ENCODE results near the gene ADAMTSL5. TPM values are rescaled to one million over a fixed set of nuclear protein-coding genes. Genes with fewer than 3 reads are reported as not detected.

Gene ADAMTSL5
- total and polyA plus RNA-seq, 8 donors: 1.1 to 29.5 (median 1.8) TPM; not detected in 2

DNA sequence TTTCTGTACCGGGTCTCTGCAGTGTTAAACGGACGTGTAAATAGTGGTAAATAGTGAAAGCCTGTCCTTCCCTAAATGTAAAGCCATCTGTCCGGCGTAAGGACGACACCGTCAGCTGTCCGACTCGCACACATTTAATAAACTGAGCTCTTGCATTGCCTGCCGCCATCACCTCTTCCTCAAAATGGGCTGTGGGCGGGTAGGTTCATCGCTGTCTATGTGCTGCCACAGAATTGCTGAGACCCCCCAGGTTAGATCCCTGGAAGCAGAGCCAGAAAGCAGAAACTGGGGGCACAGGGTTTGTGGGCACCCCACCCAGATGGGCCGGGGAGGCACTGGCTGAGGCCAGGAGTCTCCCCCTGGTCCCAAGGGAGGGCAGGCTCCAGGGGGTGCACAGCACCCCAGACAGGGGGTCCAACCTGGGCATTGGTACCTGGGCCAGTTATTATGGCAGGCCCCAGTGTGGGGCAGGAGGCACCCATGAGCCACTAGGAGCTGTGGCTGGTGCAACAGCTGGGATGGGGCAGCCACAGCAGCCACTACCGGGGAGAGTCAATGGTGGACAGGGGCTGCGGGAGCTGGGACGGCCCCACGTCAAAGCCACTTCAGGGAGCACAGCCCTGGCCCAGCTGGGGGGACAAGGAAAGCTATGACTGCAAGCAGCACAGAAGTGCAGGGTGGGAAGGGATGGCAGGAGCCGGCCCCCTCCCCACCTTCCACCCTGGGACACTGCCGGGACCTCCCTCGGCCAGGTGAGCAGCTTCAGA, 39.6 kb downstream of the ADAMTSL5 start:
- H3K27me3 ChIP-seq: peaks cover 33 to 81% (median 54%) of the 10 kb centered on the region in 3 donors
- H3K9me3 ChIP-seq: no peaks in the 10 kb centered on the region
- intact Hi-C loops (cut with DNase I; ENCODE audit: low total_unique reads): no loop called here
- no peak overlapping the region for H3K4me3 ChIP-seq
- 55 to 67% (median 63%) methylated on average over 14 to 20 of the region's 20 CpGs for WGBS, 5 donors
- TF ChIP-seq EP300 (IDR thresholded peaks at IDR 0.05) (no peak), CTCF (IDR thresholded peaks at IDR 0.05) (no peak), POLR2AphosphoS5 (IDR thresholded peaks at IDR 0.05) (no peak), POLR2A (IDR thresholded peaks at IDR 0.05) (no peak)
- peaks cover 47 to 75% (median 69%) of the 10 kb centered on the region in 4 donors for H3K4me1 ChIP-seq
- H3K27ac ChIP-seq: no peak overlapping the region
- DNase-seq: no peak
- H3K36me3 ChIP-seq: peaks cover 0 to 34% (median 27%) of the 10 kb centered on the region in 4 donors

DNA sequence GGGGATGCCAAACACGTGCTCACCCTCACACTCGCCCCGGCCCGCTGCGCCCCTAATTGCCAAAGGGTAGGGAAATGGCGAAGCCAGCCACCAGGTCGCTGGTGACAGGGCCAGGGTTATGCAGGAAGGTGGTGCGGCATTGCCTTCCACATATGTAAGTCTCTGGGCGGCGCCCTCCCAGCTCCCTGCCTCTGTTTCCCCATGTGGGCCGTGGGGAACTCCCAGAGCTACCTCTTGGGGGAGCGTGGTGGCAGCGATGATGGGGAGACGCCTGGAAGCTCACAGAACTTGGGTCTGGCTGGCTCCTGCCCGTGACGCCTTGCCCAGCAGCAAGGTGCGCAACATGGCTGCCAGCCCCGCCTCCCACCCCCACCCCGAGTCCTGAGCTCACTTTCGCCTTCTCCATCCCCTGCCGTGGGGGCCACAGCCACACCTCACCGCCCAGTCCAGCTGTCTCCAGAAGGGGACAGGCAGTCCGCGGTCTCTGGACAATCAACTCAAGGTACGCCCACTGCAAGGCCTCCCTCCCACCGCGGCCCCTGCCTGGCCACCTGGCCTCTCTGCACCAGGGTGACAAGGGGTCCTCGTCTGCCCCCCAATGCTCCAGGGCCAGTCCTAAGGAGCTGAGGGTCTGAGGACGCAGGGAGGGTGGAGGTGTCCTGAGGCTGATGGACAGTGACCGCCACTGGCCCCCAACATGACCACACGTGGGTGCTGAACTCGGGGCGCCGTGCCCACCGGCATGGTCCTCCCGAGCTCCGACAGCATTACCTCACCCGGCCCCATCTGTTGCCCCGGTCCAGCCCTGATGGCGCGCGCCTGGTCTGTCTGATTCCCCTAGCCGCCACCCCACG, 40.4 kb downstream of the ADAMTSL5 start:
- Histone ChIP-seq H3K4me1 (peaks cover 48 to 75% (median 70%) of the 10 kb centered on the region in 4 donors), H3K36me3 (peaks cover 0 to 33% (median 27%) of the 10 kb centered on the region in 4 donors), H3K27ac (no peak overlapping the region), H3K4me3 (no peak overlapping the region), H3K27me3 (peaks cover 41 to 89% (median 62%) of the 10 kb centered on the region in 3 donors), H3K9me3 (no peaks in the 10 kb centered on the region)
- no peak for TF ChIP-seq POLR2A (IDR thresholded peaks at IDR 0.05)
- no peak for TF ChIP-seq POLR2AphosphoS5 (IDR thresholded peaks at IDR 0.05)
- no peak for TF ChIP-seq EP300 (IDR thresholded peaks at IDR 0.05)
- no peak for TF ChIP-seq CTCF (IDR thresholded peaks at IDR 0.05)
- DNase-seq: no peak
- intact Hi-C loops (cut with DNase I; ENCODE audit: low total_unique reads): no loop called here
- 37 to 46% (median 44%) methylated on average over 23 to 44 of the region's 44 CpGs for WGBS, 5 donors

DNA sequence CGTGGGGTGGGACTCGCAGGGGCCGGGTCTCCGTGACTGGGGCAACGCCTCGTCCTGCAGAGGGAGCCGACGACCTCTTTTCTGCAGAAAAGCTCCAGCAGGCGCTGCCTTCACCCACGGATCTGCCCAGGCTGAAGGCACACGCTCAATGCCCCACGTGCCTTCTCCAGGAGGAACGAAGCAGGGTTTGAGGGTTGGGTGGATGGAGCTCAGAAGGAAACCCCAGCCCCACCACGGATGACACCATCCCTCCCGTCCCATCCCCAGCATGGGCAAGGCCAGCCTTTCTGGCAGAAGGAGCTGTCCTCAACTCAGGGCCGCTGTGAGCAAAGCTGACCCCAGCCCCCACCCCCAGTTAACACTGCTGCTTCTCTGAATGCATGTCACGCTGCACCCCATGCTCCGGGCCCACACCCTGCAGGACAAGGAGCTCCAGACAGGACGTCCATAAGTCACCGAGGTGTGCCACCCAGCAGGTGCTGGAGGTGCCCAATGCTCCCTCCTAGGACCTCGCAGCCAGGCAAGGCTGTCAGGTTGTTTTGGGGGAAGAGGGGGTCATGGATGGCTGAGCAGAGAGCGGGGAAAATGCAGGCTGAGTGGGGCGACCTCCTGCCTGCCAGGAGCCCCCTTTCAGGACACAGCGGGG, 41.2 kb downstream of the ADAMTSL5 start:
- peak overlapping the region in 2 of 4 donors; percentile 37 to 62 for H3K4me3 ChIP-seq
- peaks cover 0 to 27% (median 24%) of the 10 kb centered on the region in 4 donors for H3K36me3 ChIP-seq
- no peak for DNase-seq
- TF ChIP-seq EP300 (IDR thresholded peaks at IDR 0.05) (no peak), POLR2AphosphoS5 (IDR thresholded peaks at IDR 0.05) (no peak), POLR2A (IDR thresholded peaks at IDR 0.05) (no peak), CTCF (IDR thresholded peaks at IDR 0.05) (no peak)
- no peak overlapping the region for H3K27ac ChIP-seq
- intact Hi-C loops (cut with DNase I; ENCODE audit: low total_unique reads): no loop called here
- peaks cover 42 to 97% (median 70%) of the 10 kb centered on the region in 3 donors for H3K27me3 ChIP-seq
- 18 to 27% (median 20%) methylated on average over 11 to 24 of the region's 24 CpGs for WGBS, 5 donors
- H3K9me3 ChIP-seq: no peaks in the 10 kb centered on the region
- H3K4me1 ChIP-seq: peaks cover 56 to 76% (median 75%) of the 10 kb centered on the region in 4 donors

DNA sequence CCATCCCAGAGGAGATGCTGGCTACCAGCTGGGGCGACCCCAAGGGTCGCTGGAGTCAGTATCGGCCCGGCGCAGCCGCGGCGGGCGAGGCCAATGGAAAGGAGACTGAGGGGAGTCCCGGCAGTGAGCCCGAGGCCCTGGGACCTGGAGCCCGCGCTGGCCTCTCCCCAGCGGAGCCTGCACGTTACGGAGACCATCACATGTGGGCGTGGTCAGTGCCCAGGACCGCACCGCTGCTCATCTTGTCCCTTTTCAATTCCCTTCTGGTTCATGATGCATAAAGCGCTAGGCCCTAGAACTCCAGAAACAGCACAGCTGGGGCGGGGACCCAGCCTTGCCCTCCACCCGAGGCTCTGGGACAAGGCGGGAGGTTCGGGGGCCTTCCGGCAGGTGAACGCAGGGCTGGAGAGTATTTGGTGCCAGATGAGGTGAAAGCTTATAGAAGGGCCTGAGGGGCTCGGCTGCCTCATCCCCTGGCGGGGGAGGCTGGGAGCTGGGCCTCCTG, 41.8 kb downstream of the ADAMTSL5 start:
- TF ChIP-seq CTCF (IDR thresholded peaks at IDR 0.05): no peak
- H3K4me3 ChIP-seq: peak overlapping the region; percentile 34 to 62 (median 38)

More for the DNA sequence above, 41.8 kb downstream of the ADAMTSL5 start:
- Histone ChIP-seq H3K36me3 (peaks cover 0 to 21% (median 18%) of the 10 kb centered on the region in 4 donors), H3K27me3 (peaks cover 42 to 98% (median 76%) of the 10 kb centered on the region in 3 donors), H3K27ac (no peak overlapping the region), H3K9me3 (no peaks in the 10 kb centered on the region), H3K4me1 (peaks cover 58 to 81% (median 78%) of the 10 kb centered on the region in 4 donors)
- intact Hi-C loops (cut with DNase I; ENCODE audit: low total_unique reads): no loop called here
- DNase-seq: no peak
- WGBS, 5 donors: 4 to 7% (median 5%) methylated on average over 23 to 28 of the region's 28 CpGs

All from stomach (tissue), 9 donors.